NB4 (cell line): Measurements from ENCODE around the gene ADI1.
"Not testable (repeated sequence)": the region's sequence is repeated elsewhere in the genome, so short reads cannot be mapped to it uniquely, and the experiment has no call there.

Experiments
- DNase-seq: peaks from one replicate; pipeline ENCODE4 v3.0.0; 2010; ENCODE audit warnings: low read depth
- H3K4me3 ChIP-seq: one replicate; pipeline ENCODE4 v1.5.1; 2011; ENCODE audit warnings: mild to moderate bottlenecking, low read depth, low read length, moderate library complexity
- MYC ChIP-seq: IDR thresholded peaks from 2 replicates; pipeline ENCODE4 v1.6.1; 2011; ENCODE audit warnings: low read depth, low read length
- POLR2A ChIP-seq: IDR thresholded peaks from 2 replicates; pipeline ENCODE4 v1.6.1; 2011; ENCODE audit warnings: mild to moderate bottlenecking; ENCODE audit not compliant: insufficient read length; ENCODE audit errors: extremely low read depth
- TF ChIP-seq, protein P1 (sequence below): IDR thresholded peaks from 2 replicates; pipeline ENCODE4 v1.6.1; 2011; ENCODE audit warnings: low read depth, low read length
- TF ChIP-seq, protein P2 (sequence below): IDR thresholded peaks from one replicate; pipeline ENCODE4 v1.5.1; 2012; ENCODE audit warnings: low read depth, low read length

Gene ADI1

DNA sequence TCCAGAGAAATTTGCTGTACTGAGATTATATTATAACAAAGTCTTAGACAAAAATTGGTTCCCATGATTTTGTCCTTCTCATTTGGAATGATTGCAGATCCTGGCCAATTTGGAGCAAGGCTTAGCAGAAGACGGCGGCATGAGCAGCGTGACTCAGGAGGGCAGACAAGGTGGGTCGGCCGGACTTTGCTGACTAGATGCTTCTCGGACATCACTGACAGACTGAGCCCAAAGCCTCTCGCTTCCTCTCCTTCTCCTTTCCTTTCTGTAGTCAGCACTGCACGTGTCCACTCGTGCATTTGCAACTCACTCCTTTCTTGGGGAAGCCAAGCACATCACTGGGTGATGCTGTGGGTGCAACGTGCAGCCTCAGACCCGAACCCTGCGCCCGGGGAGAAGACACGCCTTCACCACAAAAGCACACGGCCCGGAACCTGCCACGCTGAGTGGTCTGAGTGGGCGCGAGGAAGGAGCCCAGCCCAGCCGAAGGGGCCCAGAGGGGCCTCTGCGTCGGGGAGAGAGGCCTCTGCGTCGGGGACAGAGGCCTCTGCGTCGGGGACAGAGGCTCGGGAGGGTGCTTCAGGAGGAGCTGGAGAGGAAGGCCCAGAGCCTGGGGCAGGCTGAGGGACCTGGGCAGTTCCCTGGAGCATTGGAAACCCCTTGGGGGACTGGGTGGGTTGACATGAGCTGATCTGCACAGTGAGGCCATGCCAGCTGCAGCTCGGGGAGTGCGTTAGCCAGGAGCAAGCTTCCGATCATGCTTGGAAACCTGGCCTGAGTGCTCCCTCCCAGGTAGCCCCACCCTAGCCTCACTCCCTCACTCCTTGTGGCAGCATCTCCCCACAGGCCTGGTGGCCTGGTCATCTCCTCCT, 61.6 kb downstream of the ADI1 start:
- H3K4me3 ChIP-seq = no peak overlapping the region
- no peak for DNase-seq
- TF ChIP-seq, protein P1, sequence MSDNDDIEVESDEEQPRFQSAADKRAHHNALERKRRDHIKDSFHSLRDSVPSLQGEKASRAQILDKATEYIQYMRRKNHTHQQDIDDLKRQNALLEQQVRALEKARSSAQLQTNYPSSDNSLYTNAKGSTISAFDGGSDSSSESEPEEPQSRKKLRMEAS = no peak
- TF ChIP-seq, protein P2, sequence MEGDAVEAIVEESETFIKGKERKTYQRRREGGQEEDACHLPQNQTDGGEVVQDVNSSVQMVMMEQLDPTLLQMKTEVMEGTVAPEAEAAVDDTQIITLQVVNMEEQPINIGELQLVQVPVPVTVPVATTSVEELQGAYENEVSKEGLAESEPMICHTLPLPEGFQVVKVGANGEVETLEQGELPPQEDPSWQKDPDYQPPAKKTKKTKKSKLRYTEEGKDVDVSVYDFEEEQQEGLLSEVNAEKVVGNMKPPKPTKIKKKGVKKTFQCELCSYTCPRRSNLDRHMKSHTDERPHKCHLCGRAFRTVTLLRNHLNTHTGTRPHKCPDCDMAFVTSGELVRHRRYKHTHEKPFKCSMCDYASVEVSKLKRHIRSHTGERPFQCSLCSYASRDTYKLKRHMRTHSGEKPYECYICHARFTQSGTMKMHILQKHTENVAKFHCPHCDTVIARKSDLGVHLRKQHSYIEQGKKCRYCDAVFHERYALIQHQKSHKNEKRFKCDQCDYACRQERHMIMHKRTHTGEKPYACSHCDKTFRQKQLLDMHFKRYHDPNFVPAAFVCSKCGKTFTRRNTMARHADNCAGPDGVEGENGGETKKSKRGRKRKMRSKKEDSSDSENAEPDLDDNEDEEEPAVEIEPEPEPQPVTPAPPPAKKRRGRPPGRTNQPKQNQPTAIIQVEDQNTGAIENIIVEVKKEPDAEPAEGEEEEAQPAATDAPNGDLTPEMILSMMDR = no peak
- TF ChIP-seq MYC (no peak), POLR2A (no peak)

DNA sequence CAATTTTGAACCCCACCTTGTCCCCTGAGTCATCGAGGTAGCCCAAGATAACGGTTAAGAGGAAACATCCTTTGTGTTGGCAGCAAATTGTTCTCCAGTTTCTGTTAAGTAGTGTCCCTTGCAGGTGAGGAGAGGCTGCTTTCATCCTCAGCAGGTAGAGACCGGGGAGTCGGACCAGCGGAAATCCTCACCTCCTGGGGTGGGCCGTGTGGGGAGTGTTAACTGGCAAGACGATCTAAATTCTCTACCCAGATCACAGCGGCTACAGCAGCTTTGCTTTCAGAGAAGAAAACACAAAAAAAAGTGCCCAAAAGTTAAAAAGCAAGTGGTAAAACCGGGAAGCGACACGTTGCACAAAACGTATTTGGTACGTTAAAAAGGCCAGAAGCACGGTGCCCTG, 63.2 kb downstream of the ADI1 start:
- DNase-seq = no peak
- H3K4me3 ChIP-seq = no peak overlapping the region
- TF ChIP-seq, protein P2 = no peak
- TF ChIP-seq, protein P1 = no peak
- TF ChIP-seq MYC = no peak
- TF ChIP-seq POLR2A = no peak

DNA sequence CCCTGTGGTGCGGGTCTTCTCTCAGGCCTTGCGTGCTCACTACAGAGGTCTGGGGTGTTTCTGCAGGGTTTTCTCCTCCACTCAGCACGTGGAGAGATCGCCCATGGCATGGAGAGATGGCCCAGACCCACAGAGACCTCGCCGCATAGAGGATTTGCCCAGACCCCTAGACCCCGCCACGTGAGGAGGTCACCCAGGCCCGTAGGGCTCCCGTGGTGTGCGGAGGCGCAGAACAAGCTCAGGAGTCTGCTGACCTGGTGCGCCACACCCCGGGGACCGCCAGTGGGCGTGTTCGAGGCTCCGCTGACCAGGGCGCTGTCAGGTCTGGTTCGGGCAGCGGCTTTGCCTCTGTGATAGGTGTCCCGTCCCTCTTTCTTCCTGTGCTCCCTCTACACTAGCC, 64.5 kb downstream of the ADI1 start:
- H3K4me3 ChIP-seq = no peak overlapping the region
- DNase-seq = no peak
- TF ChIP-seq, protein P2 = no peak
- TF ChIP-seq POLR2A = no peak
- no peak for TF ChIP-seq MYC
- TF ChIP-seq, protein P1 = no peak

DNA sequence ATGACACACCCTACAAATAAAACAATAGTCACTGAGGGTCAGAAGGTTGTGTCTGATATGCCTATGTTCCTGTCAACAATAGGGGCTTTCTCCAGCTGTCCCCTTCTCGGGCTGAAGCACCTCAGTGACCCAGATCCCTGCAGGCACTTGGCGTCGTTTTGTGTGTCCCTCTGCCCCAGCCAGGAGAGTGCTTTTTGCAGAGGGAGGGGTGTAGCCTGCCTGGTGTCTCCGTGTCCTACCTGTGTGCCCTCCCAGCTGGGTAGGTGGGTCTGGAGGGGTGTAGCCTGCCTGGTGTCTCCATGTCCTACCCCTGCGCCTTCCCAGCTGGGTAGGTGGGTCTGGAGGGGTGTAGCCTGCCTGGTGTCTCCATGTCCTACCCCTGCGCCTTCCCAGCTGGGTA, 65.3 kb downstream of the ADI1 start:
- not testable (repeated sequence) for H3K4me3 ChIP-seq, DNase-seq

DNA sequence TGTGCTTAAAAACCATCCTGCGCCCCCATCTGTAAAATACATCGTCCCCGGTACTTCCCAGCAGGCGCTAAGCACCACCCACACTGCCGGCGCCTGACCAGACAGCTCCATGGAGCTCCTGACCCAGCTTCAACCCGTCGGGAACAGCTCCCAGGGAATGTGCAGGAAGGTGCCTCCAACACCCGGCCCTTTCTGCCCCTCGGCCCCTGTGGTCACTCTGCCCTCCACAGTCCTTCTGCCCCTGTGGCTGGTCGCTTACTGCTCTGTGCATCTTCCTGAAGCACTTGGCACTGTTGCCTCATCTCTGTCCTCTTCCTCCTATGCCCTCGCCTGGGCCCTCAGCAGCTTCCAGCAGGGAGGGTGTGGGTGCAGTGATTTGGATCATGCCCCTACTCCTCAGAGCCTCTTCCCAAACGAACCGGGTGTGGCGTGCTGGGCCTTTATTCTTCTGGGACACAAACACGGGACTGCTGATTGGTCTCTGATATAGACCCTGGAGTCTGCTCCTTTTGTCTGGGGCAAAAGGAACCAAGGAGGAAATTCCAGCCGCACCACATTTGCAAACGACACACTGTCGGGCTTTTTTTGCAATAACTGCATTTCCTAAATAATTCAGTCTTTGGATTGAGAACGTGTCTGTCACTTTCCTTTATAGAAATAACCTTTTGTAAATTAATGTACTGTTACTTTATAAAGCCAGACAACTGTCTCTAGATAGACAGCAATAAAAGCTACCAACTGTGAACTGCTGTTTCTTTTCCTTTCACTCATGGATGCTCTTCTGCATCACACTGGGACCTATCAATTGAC, 65.9 kb downstream of the ADI1 start:
- no peak overlapping the region for H3K4me3 ChIP-seq
- DNase-seq = no peak
- TF ChIP-seq MYC (no peak), POLR2A (no peak)
- TF ChIP-seq, protein P1 = no peak
- TF ChIP-seq, protein P2 = no peak

DNA sequence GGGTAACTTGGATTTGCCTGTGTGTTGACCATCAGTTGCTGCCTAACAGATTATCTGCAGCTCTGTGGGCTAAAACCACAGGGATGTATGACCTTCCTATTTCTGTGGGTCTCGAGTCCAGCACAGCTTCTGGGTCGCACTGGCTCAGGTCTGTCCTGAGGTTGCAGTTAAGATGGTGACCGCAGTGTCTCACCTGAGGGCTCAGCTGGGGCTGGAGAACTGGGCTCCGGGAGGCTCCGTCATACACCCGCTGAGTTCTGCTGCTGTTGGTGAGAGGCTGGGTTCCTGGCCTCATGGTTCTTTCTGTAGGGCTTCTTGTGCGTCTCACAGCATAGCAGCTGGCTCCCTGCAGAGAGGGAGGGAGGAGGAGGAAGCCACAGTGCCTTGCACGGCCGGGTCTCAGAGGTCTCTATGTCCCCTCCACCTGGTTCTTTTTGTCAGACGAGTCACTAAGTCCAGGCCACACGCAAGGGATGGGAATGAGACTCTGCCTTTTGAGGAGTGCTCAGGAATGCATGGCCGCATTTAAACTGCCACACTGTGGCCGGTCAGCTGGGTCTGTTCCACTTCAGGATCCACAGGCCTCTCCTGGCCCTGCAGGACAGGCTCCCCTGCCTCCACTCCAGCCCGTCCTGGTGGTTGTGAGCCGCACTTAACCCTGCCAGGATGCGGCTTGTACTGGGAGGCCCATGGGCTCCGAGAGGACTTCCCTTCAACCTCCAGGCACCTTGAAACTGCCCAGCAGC, 67.2 kb downstream of the ADI1 start:
- no peak overlapping the region for H3K4me3 ChIP-seq
- TF ChIP-seq, protein P2 = no peak
- no peak for TF ChIP-seq POLR2A
- TF ChIP-seq MYC = no peak
- TF ChIP-seq, protein P1 = no peak
- DNase-seq = peak; percentile 18
